H1 (cell line): ENCODE measurements around the gene DBX2. TPM values are rescaled to one million over a fixed set of nuclear protein-coding genes. Genes with fewer than 3 reads are reported as not detected.
"Not testable (repeated sequence)": the region's sequence is repeated elsewhere in the genome, so short reads cannot be mapped to it uniquely, and the experiment has no call there.

ENCODE experiments used
- CTCF ChIA-PET: fragments of 300-600 bp; sonication (Branson Sonifier 250); formaldehyde crosslinking; loops from one replicate; lab custom pipeline; 2021; ENCODE audit not compliant: partially characterized antibody; lab: Charles Lee
- POLR2A ChIA-PET: fragments of 300-600 bp; sonication (Branson Sonifier 250); formaldehyde crosslinking; loops from one replicate; lab custom pipeline; 2021; ENCODE audit warnings: inconsistent platforms; ENCODE audit not compliant: partially characterized antibody; lab: Charles Lee
- DNase-seq, 2 experiments: peaks; one replicate each; pipeline versions ENCODE4 v3.0.0 to v3.0.0-alpha.2; 2010 to 2022; ENCODE audit warnings: low spot score in 2 of 2, low read depth in 1 of 2, mixed read lengths in 1 of 2
- FAIRE-seq: peaks from 2 replicates; lab custom pipeline; 2011; peaks lifted over from hg19 to GRCh38; lab: Jason Lieb, UNC
- H2AFZ ChIP-seq: 2 replicates; pipeline ENCODE4 v1.8.1; 2012; ENCODE audit warnings: low read length, inconsistent platforms
- H2AK5ac ChIP-seq: 2 replicates; pipeline ENCODE4 v1.6.1; 2013; ENCODE audit warnings: low read depth, low read length
- H2BK120ac ChIP-seq: replicated peaks from 2 replicates; pipeline ENCODE3; 2013; ENCODE audit warnings: low read depth, low read length, inconsistent platforms
- H2BK12ac ChIP-seq: 2 replicates; pipeline ENCODE4 v1.6.1; 2013; ENCODE audit warnings: low read depth, low read length
- H2BK15ac ChIP-seq: 2 replicates; pipeline ENCODE4 v1.6.1; 2013; ENCODE audit warnings: low read length
- H2BK20ac ChIP-seq: 2 replicates; pipeline ENCODE4 v1.6.1; 2013; ENCODE audit warnings: low read length
- H2BK5ac ChIP-seq: 2 replicates; pipeline ENCODE4 v1.6.1; 2013; ENCODE audit warnings: low read depth, low read length
- H3K14ac ChIP-seq: 2 replicates; pipeline ENCODE4 v1.6.1; 2013; ENCODE audit warnings: inconsistent platforms; ENCODE audit not compliant: insufficient read length
- H3K18ac ChIP-seq: 2 replicates; pipeline ENCODE4 v1.6.1; 2013; ENCODE audit warnings: low read length; ENCODE audit errors: extremely low read depth
- H3K23ac ChIP-seq: 2 replicates; pipeline ENCODE4 v1.6.1; 2013; ENCODE audit warnings: inconsistent platforms; ENCODE audit not compliant: insufficient read length
- H3K23me2 ChIP-seq: 2 replicates; pipeline ENCODE4 v1.6.1; 2013; ENCODE audit warnings: low read depth, low read length
- H3K27ac ChIP-seq: 2 replicates; pipeline ENCODE4 v1.6.1; 2011; ENCODE audit warnings: low read depth, low read length, inconsistent platforms
- H3K27me3 ChIP-seq, 4 experiments: replicated peaks in 1 of 4; 1 replicate in 1 of 4; 2 replicates in 3 of 4; pipeline versions ENCODE4 v1.6.1 to v1.8.1; 2011 to 2013; ENCODE audit warnings: low read length in 3 of 4, mild to moderate bottlenecking in 3 of 4, inconsistent platforms in 2 of 4, mixed read lengths in 2 of 4, moderate library complexity in 1 of 4; ENCODE audit not compliant: control insufficient read depth in 3 of 4, insufficient read depth in 3 of 4; ENCODE audit errors: extremely low read depth in 1 of 4
- H3K36me3 ChIP-seq, 4 experiments: 2 replicates each; pipeline versions ENCODE4 v1.6.1 to v1.8.1; 2011 to 2013; ENCODE audit warnings: mild to moderate bottlenecking in 4 of 4, low read length in 3 of 4, moderate library complexity in 2 of 4, control low read depth in 1 of 4, inconsistent platforms in 1 of 4; ENCODE audit not compliant: insufficient read depth in 4 of 4, control insufficient read depth in 2 of 4
- H3K4ac ChIP-seq: replicated peaks from 2 replicates; pipeline ENCODE3; 2013; ENCODE audit warnings: low read length, low read depth, mixed read lengths, inconsistent platforms; ENCODE audit not compliant: insufficient read length
- H3K4me1 ChIP-seq, 4 experiments: replicated peaks in 1 of 4; 1 replicate in 1 of 4; 2 replicates in 3 of 4; pipeline versions ENCODE4 v1.6.1 to v1.8.1; 2011 to 2013; ENCODE audit warnings: low read length in 3 of 4, inconsistent platforms in 2 of 4, mixed read lengths in 1 of 4; ENCODE audit not compliant: insufficient read depth in 4 of 4, control insufficient read depth in 3 of 4
- H3K4me2 ChIP-seq, 2 experiments: 2 replicates each; pipeline versions ENCODE4 v1.6.1 to v1.8.1; 2011 to 2013; ENCODE audit warnings: low read depth in 2 of 2, low read length in 2 of 2, control low read depth in 1 of 2, inconsistent platforms in 1 of 2, mild to moderate bottlenecking in 1 of 2; ENCODE audit not compliant: insufficient read depth in 1 of 2
- H3K4me3 ChIP-seq, 4 experiments: fragments of 200-600, 300-600 bp in 1 of 4; sonication (generic), shearing (Covaris generic), sonication (Bioruptor Twin) in 1 of 4; 2 replicates each; pipeline versions ENCODE4 v1.5.1 to v1.8.1; 2011 to 2016; ENCODE audit warnings: low read length in 4 of 4, low read depth in 3 of 4, control low read depth in 2 of 4, inconsistent platforms in 2 of 4, mild to moderate bottlenecking in 2 of 4, mixed read lengths in 1 of 4, moderate library complexity in 1 of 4; ENCODE audit not compliant: insufficient read depth in 2 of 4; ENCODE audit errors: extremely low read depth in 1 of 4
- H3K56ac ChIP-seq: replicated peaks from 2 replicates; pipeline ENCODE3; 2013; ENCODE audit warnings: low read depth, mild to moderate bottlenecking, mixed read lengths, low read length, inconsistent platforms; ENCODE audit not compliant: insufficient read length
- H3K79me1 ChIP-seq: 2 replicates; pipeline ENCODE4 v1.6.1; 2013; ENCODE audit warnings: low read depth, low read length, control low read depth
- H3K79me2 ChIP-seq, 2 experiments: 2 replicates each; pipeline versions ENCODE4 v1.6.1 to v1.8.1; 2012 to 2013; ENCODE audit warnings: low read length in 2 of 2, mild to moderate bottlenecking in 2 of 2, inconsistent platforms in 1 of 2; ENCODE audit not compliant: insufficient read depth in 2 of 2, control insufficient read depth in 1 of 2
- H3K9ac ChIP-seq, 4 experiments: replicated peaks in 1 of 4; 1 replicate in 1 of 4; 2 replicates in 3 of 4; pipeline versions ENCODE4 v1.6.1 to v1.8.1; 2011 to 2013; ENCODE audit warnings: low read depth in 3 of 4, low read length in 3 of 4, control low read depth in 2 of 4, mild to moderate bottlenecking in 2 of 4, moderate library complexity in 2 of 4, inconsistent platforms in 1 of 4; ENCODE audit errors: extremely low read depth in 1 of 4
- H3K9me3 ChIP-seq, 2 experiments: 2 replicates each; pipeline versions ENCODE4 v1.6.1 to v1.8.1; 2012 to 2013; ENCODE audit warnings: mild to moderate bottlenecking in 2 of 2, moderate library complexity in 2 of 2, control low read depth in 1 of 2, inconsistent platforms in 1 of 2, low read depth in 1 of 2, low read length in 1 of 2, mixed read lengths in 1 of 2; ENCODE audit not compliant: insufficient read depth in 2 of 2
- H4K20me1 ChIP-seq, 2 experiments: replicated peaks in 1 of 2; 2 replicates each; pipeline versions ENCODE3 to v1.8.1; 2011 to 2013; ENCODE audit warnings: inconsistent platforms in 2 of 2, low read length in 2 of 2, mild to moderate bottlenecking in 1 of 2; ENCODE audit not compliant: insufficient read depth in 2 of 2, control insufficient read depth in 1 of 2
- H4K5ac ChIP-seq: 2 replicates; pipeline ENCODE4 v1.6.1; 2013; ENCODE audit warnings: low read length, low read depth, mixed read lengths, inconsistent platforms; ENCODE audit not compliant: insufficient read length
- H4K8ac ChIP-seq: 2 replicates; pipeline ENCODE4 v1.8.0; 2013; ENCODE audit warnings: mild to moderate bottlenecking, moderate library complexity, low read length, inconsistent platforms; ENCODE audit not compliant: insufficient read depth; ENCODE audit errors: extremely low read depth
- H4K91ac ChIP-seq: replicated peaks from 2 replicates; pipeline ENCODE3; 2013; ENCODE audit warnings: low read length, mixed read lengths, inconsistent platforms; ENCODE audit not compliant: insufficient read length
- WGBS, 2 experiments: shearing (Covaris generic) in 1 of 2; methylation state at CpG; one replicate each; pipeline versions ENCODE4 v1.1.6 to v1.1.7; 2013 to 2015; ENCODE audit warnings: low lambda C conversion rate in 2 of 2, mixed read lengths in 2 of 2, inconsistent platforms in 1 of 2, low coverage in 1 of 2, missing lambda C conversion rate in 1 of 2; ENCODE audit not compliant: insufficient replicate concordance in 2 of 2, insufficient coverage in 1 of 2, insufficient read length in 1 of 2; ENCODE audit errors: extremely low coverage in 1 of 2, missing lambda C conversion rate in 1 of 2; 5-methylcytosine and 5-hydroxymethylcytosine counted together
- polyA plus RNA-seq, 7 experiments: library from polyadenylated mRNA; depleted of rRNA in 3 of 7; stranded (reverse) in 5 of 7; unstranded in 2 of 7; fragments of >200 nt in 5 of 7; fragments of 200-250 nt in 2 of 7; gene quantifications; 1 replicate in 5 of 7; 2 replicates in 1 of 7; 4 replicates in 1 of 7; pipeline versions ENCODE4 v1.2.1 to v1.2.3, GENCODE V29; 2011 to 2013; ENCODE audit warnings: missing spikeins in 2 of 7, mixed read lengths in 2 of 7
- total RNA-seq: library from RNA; stranded (reverse); fragmentation: NEBNext Ultra II Directional; extraction: Animal tissue kit (Norgen Biotek cat#: 25700); gene quantifications from 2 replicates; pipeline ENCODE4 v1.2.1, GENCODE V29; 2021

DBX2 gene
- total and polyA plus RNA-seq, 2 of the 8 experiments (the other 6 are each of a cell fraction or from before 2014, with no cell fraction given), result 0.06 TPM; not detected in 1

- H3K23me2 ChIP-seq, H2BK120ac ChIP-seq, H3K79me2 ChIP-seq, H2BK20ac ChIP-seq, H3K14ac ChIP-seq, H2BK15ac ChIP-seq, H2AK5ac ChIP-seq, H4K20me1 ChIP-seq, H3K27me3 ChIP-seq, H3K23ac ChIP-seq, DNase-seq, H3K18ac ChIP-seq, H3K79me1 ChIP-seq, H4K8ac ChIP-seq, H2BK5ac ChIP-seq, H3K4me3 ChIP-seq, H3K9ac ChIP-seq, H3K27ac ChIP-seq, H4K5ac ChIP-seq, FAIRE-seq, H2BK12ac ChIP-seq, H3K4ac ChIP-seq, H3K56ac ChIP-seq, POLR2A ChIA-PET, H3K4me1 ChIP-seq, H3K36me3 ChIP-seq, H2AFZ ChIP-seq, H3K9me3 ChIP-seq, H4K91ac ChIP-seq, H3K4me2 ChIP-seq: not testable (repeated sequence)
- CTCF ChIA-PET, result interaction anchor here (0.6 to 2.1 kb wide), 3 partner anchors 12 to 590 kb away, joined by 3 to 4 read pairs (median 3); no protein-coding TSS in a partner anchor
- 90% methylated on average over 10 of the region's 10 CpGs; no CpG with 5 or more reads in 1 of the 2 experiments for WGBS, 2 experiments
These were observed 66.0 kb downstream of the DBX2 start for GRCh38 chr12:44984863-44985262.
